Transverse colon (tissue), 4 donors: Measurements from ENCODE around the gene CHORDC1. TPM values are rescaled to one million over a fixed set of nuclear protein-coding genes. Genes with fewer than 3 reads are reported as not detected.

Source experiments
- DNase-seq: peaks from one replicate; pipeline ENCODE4 v3.0.0-alpha.2; 2019
- H3K27ac ChIP-seq, 4 donors: fragments of 200-600 bp; sonication (generic); 2 replicates each; pipeline ENCODE4 v1.5.1; 2016 to 2018; ENCODE audit warnings: inconsistent platforms in 4 of 4
- H3K27me3 ChIP-seq: fragments of 200-600 bp; sonication (generic); 2 replicates; pipeline ENCODE4 v1.5.1; 2017; ENCODE audit warnings: inconsistent platforms
- H3K36me3 ChIP-seq, 4 donors: fragments of 200-600 bp; sonication (generic); 2 replicates each; pipeline ENCODE4 v1.5.1; 2017 to 2019; ENCODE audit warnings: inconsistent platforms in 4 of 4
- H3K4me1 ChIP-seq, 4 donors: fragments of 200-600 bp; sonication (generic); 2 replicates each; pipeline ENCODE4 v1.5.1; 2017 to 2020; ENCODE audit warnings: inconsistent platforms in 4 of 4
- H3K4me3 ChIP-seq, 4 donors: fragments of 200-600 bp; sonication (generic); 1 replicate in 1 of 4; 2 replicates in 3 of 4; pipeline versions ENCODE4 v1.5.1 to v1.6.1; 2017 to 2019; ENCODE audit warnings: inconsistent platforms in 4 of 4
- H3K9me3 ChIP-seq, 2 donors: fragments of 200-600 bp; sonication (generic); 2 replicates each; pipeline ENCODE4 v1.5.1; 2017 to 2019; ENCODE audit warnings: inconsistent platforms in 2 of 2
- EP300 ChIP-seq: sonication (generic); formaldehyde crosslinking; IDR thresholded peaks from one replicate; pipeline ENCODE4 v1.6.1; 2017; ENCODE audit warnings: antibody characterized with exemption, low read depth
- POLR2A ChIP-seq: fragments of 450-650 bp; IDR thresholded peaks from one replicate; pipeline ENCODE4 v1.6.1; 2016; ENCODE audit warnings: antibody characterized with exemption, mild to moderate bottlenecking, moderate library complexity
- POLR2AphosphoS5 ChIP-seq, 3 donors: sonication (generic); formaldehyde crosslinking; IDR thresholded peaks; one replicate each; pipeline ENCODE4 v1.6.1; 2016; ENCODE audit warnings: antibody characterized with exemption in 3 of 3
- WGBS, 2 donors: methylation state at CpG; one replicate each; pipeline ENCODE4 v1.1.5; 2018; ENCODE audit warnings: low coverage in 1 of 2; 5-methylcytosine and 5-hydroxymethylcytosine counted together
- in situ Hi-C, 4 donors: fragments of 200-750 bp; cut with MboI; loops; one replicate each; pipeline versions ENCODE4 v1.15.0 to v1.15.1; 2017; ENCODE audit warnings: low sequenced_read_pairs in 3 of 4, low pct_ligation_motif_present in 1 of 4, low pct_unique_long_range_greater_than_20kb in 1 of 4
- intact Hi-C: fragments of 100-400 bp; cut with DNase I; formaldehyde crosslinking; loops from one replicate; pipeline ENCODE4 v1.15.1; 2023; ENCODE audit warnings: low total_unique reads
- total RNA-seq, 4 donors: library from RNA; depleted of rRNA; stranded (reverse); fragments of >200 nt; gene quantifications; one replicate each; pipeline ENCODE4 v1.1.0, GENCODE V29; 2016
- TF ChIP-seq, protein P1 (sequence below), 5 experiments: fragments of 200-600 bp in 3 of 5; fragments of 450-650 bp in 2 of 5; sonication (generic) in 3 of 5; IDR thresholded peaks; 1 replicate in 2 of 5; 2 replicates in 3 of 5; pipeline ENCODE4 v1.5.1; 2016 to 2017; ENCODE audit warnings: antibody characterized with exemption in 5 of 5, inconsistent platforms in 3 of 5, mild to moderate bottlenecking in 2 of 5, moderate library complexity in 1 of 5

The CHORDC1 gene
- total RNA-seq, 4 donors from 2014 or later, result 25.9 to 50.5 (median 32.0) TPM

- no peak overlapping the region for H3K27ac ChIP-seq
- no peak overlapping the region for H3K4me3 ChIP-seq
- WGBS, 2 donors, result 85 to 93% methylated on average over 3 of the region's 3 CpGs
- no peak for TF ChIP-seq POLR2AphosphoS5 (IDR thresholded peaks at IDR 0.05)
- in situ Hi-C loops (no loop called here), intact Hi-C loops (no loop called here)
- H3K9me3 ChIP-seq, result no peaks in the 10 kb centered on the region
- H3K27me3 ChIP-seq, result no peaks in the 10 kb centered on the region
- no peak for DNase-seq
- H3K36me3 ChIP-seq, result no peaks in the 10 kb centered on the region
- H3K4me1 ChIP-seq, result no peaks in the 10 kb centered on the region
These were observed 29.2 kb upstream of the CHORDC1 start for GRCh38 chr11:90252053-90252452.

DNA sequence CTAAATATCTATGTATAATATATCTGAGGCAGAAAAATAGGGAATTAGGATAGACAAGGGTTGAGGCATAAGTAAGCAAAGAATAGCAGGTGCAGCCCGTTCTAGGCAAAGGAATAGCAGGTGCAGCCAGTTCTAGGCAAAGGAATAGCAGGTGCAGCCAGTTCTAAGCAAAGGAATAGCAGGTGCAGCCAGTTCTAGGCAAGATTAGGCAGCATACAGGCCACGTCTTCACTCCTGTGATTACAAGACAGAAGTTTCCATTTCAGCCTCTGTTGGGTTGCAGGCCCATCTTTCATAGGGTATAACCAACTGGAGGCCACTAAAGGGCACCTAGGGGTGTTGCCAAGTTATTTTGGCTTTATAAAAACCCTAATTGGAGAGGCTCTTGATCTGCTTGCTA is 28.8 kb upstream of the CHORDC1 start:
- no peaks in the 10 kb centered on the region for H3K36me3 ChIP-seq
- no peaks in the 10 kb centered on the region for H3K27me3 ChIP-seq

DNA sequence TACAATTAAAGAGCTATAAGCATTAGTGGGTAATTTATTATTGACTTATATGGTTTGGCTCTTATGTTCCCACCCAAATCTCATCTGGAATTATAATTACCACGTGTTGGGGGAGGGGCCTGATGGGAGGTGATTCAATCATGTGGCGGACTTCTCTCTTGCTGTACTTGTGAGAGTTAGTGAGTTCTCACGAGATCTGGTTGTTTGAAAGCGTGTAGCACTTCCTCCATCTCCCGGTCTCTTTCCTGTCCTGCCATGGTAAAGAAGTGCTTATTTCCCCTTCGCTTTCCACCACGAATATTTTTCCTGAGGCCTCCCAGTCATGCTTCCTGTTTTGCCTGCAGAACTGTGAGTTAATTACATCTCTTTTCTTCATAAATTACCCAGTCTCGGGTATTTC is 28.1 kb upstream of the CHORDC1 start:
- no peak for DNase-seq
- intact Hi-C loops, result no loop called here
- 63 to 74% methylated on average over 8 of the region's 8 CpGs for WGBS, 2 donors

More for the DNA sequence above, 28.8 kb upstream of the CHORDC1 start:
- Histone ChIP-seq H3K9me3 (no peaks in the 10 kb centered on the region), H3K4me3 (no peak overlapping the region), H3K4me1 (no peaks in the 10 kb centered on the region), H3K27ac (no peak overlapping the region)
- WGBS, 2 donors, result 41 to 50% methylated on average over 1 to 2 of the region's 2 CpGs
- no peak for DNase-seq
- in situ Hi-C loops (no loop called here), intact Hi-C loops (no loop called here)
- TF ChIP-seq, protein P1, sequence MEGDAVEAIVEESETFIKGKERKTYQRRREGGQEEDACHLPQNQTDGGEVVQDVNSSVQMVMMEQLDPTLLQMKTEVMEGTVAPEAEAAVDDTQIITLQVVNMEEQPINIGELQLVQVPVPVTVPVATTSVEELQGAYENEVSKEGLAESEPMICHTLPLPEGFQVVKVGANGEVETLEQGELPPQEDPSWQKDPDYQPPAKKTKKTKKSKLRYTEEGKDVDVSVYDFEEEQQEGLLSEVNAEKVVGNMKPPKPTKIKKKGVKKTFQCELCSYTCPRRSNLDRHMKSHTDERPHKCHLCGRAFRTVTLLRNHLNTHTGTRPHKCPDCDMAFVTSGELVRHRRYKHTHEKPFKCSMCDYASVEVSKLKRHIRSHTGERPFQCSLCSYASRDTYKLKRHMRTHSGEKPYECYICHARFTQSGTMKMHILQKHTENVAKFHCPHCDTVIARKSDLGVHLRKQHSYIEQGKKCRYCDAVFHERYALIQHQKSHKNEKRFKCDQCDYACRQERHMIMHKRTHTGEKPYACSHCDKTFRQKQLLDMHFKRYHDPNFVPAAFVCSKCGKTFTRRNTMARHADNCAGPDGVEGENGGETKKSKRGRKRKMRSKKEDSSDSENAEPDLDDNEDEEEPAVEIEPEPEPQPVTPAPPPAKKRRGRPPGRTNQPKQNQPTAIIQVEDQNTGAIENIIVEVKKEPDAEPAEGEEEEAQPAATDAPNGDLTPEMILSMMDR (IDR thresholded peaks at IDR 0.05), result no peak
- TF ChIP-seq EP300, result no peak
- no peak for TF ChIP-seq POLR2AphosphoS5 (IDR thresholded peaks at IDR 0.05)
- no peak for TF ChIP-seq POLR2A

GRCh38 chr11:90246468-90246867 is 23.6 kb upstream of the CHORDC1 start:
- DNase-seq, result no peak
- WGBS, 2 donors, result 78 to 82% methylated on average over 1 of the region's 1 CpG
- Histone ChIP-seq H3K36me3 (no peaks in the 10 kb centered on the region), H3K27ac (no peak overlapping the region), H3K27me3 (no peaks in the 10 kb centered on the region), H3K9me3 (no peaks in the 10 kb centered on the region), H3K4me3 (no peak overlapping the region), H3K4me1 (no peaks in the 10 kb centered on the region)
- in situ Hi-C loops (no loop called here), intact Hi-C loops (no loop called here)
- TF ChIP-seq EP300 (no peak), POLR2A (no peak), POLR2AphosphoS5 (IDR thresholded peaks at IDR 0.05) (no peak)
- TF ChIP-seq, protein P1 (IDR thresholded peaks at IDR 0.05), result no peak

More for the DNA sequence above, 28.1 kb upstream of the CHORDC1 start:
- Histone ChIP-seq H3K4me3 (no peak overlapping the region), H3K36me3 (no peaks in the 10 kb centered on the region), H3K27me3 (no peaks in the 10 kb centered on the region), H3K4me1 (no peaks in the 10 kb centered on the region), H3K9me3 (no peaks in the 10 kb centered on the region), H3K27ac (no peak overlapping the region)
- in situ Hi-C loops, result no loop called here
- TF ChIP-seq POLR2A (no peak), POLR2AphosphoS5 (IDR thresholded peaks at IDR 0.05) (no peak), EP300 (no peak)
- TF ChIP-seq, protein P1 (IDR thresholded peaks at IDR 0.05), result no peak

- intact Hi-C loops, result no loop called here
- H3K27me3 ChIP-seq, result no peaks in the 10 kb centered on the region
- no peak overlapping the region for H3K27ac ChIP-seq
- no peak for TF ChIP-seq EP300
- no peak for TF ChIP-seq POLR2A
- no peak for TF ChIP-seq POLR2AphosphoS5 (IDR thresholded peaks at IDR 0.05)
- TF ChIP-seq, protein P1 (IDR thresholded peaks at IDR 0.05), result no peak
- DNase-seq, result no peak
- in situ Hi-C loops, result no loop called here
- H3K4me1 ChIP-seq, result no peaks in the 10 kb centered on the region
- WGBS, 2 donors, result 88 to 91% methylated on average over 1 of the region's 1 CpG
- H3K9me3 ChIP-seq, result no peaks in the 10 kb centered on the region
- H3K36me3 ChIP-seq, result no peaks in the 10 kb centered on the region
- H3K4me3 ChIP-seq, result no peak overlapping the region
These were observed 20.7 kb upstream of the CHORDC1 start for GRCh38 chr11:90243534-90243933.
